Hepatocyte (in vitro differentiated cells): Measurements from ENCODE around the gene CEP126. TPM values are rescaled to one million over a fixed set of nuclear protein-coding genes. Genes with fewer than 3 reads are reported as not detected.

ENCODE experiments used
- DNase-seq: peaks from one replicate; pipeline ENCODE4 v3.0.0-alpha.2; 2016; ENCODE audit warnings: low spot score
- H2AFZ ChIP-seq: fragments of 200-600 bp; sonication (generic); 2 replicates; pipeline ENCODE4 v1.6.0; 2016; ENCODE audit warnings: antibody characterized with exemption, mild to moderate bottlenecking
- H3K27ac ChIP-seq: fragments of 200-600 bp; sonication (generic); 2 replicates; pipeline ENCODE4 v1.5.1; 2016; ENCODE audit warnings: mild to moderate bottlenecking
- H3K27me3 ChIP-seq: fragments of 200-600 bp; sonication (generic); 2 replicates; pipeline ENCODE4 v1.6.1; 2016
- H3K36me3 ChIP-seq: fragments of 200-600 bp; sonication (generic); replicated peaks from 2 replicates; pipeline ENCODE4 v1.5.1; 2016; ENCODE audit warnings: low read depth; ENCODE audit not compliant: insufficient read depth
- H3K4me1 ChIP-seq: fragments of 200-600 bp; sonication (generic); 2 replicates; pipeline ENCODE4 v1.5.1; 2016; ENCODE audit warnings: mild to moderate bottlenecking, moderate library complexity; ENCODE audit not compliant: insufficient read depth
- H3K4me2 ChIP-seq: fragments of 200-600 bp; sonication (generic); 2 replicates; pipeline ENCODE4 v1.6.0; 2016
- H3K4me3 ChIP-seq: fragments of 200-600 bp; sonication (generic); 2 replicates; pipeline ENCODE4 v1.5.1; 2016; ENCODE audit warnings: mild to moderate bottlenecking
- H3K79me2 ChIP-seq: fragments of 200-600 bp; sonication (generic); 2 replicates; pipeline ENCODE4 v1.6.0; 2017; ENCODE audit warnings: mild to moderate bottlenecking
- H3K9me2 ChIP-seq: fragments of 200-600 bp; sonication (generic); replicated peaks from 2 replicates; pipeline ENCODE4 v1.6.0; 2017; ENCODE audit warnings: mild to moderate bottlenecking; ENCODE audit not compliant: insufficient read depth
- H3K9me3 ChIP-seq: fragments of 200-600 bp; sonication (generic); 2 replicates; pipeline ENCODE4 v1.5.1; 2016; ENCODE audit warnings: low read depth, mild to moderate bottlenecking
- H4K20me1 ChIP-seq: fragments of 200-600 bp; sonication (generic); 2 replicates; pipeline ENCODE4 v1.6.0; 2016; ENCODE audit warnings: mild to moderate bottlenecking; ENCODE audit not compliant: insufficient read depth, poor library complexity, severe bottlenecking
- CTCF ChIP-seq: fragments of 200-600 bp; sonication (generic); IDR thresholded peaks from 2 replicates; pipeline ENCODE4 v1.5.1; 2016; ENCODE audit warnings: antibody characterized with exemption, mild to moderate bottlenecking; ENCODE audit not compliant: poor library complexity
- EZH2 ChIP-seq: fragments of 200-600 bp; sonication (generic); IDR thresholded peaks from 2 replicates; pipeline ENCODE4 v1.6.1; 2016; ENCODE audit warnings: antibody characterized with exemption, mild to moderate bottlenecking, borderline replicate concordance
- EZH2phosphoT487 ChIP-seq: fragments of 200-600 bp; sonication (generic); IDR thresholded peaks from one replicate; pipeline ENCODE4 v1.6.1; 2018; ENCODE audit warnings: antibody characterized with exemption, mild to moderate bottlenecking, low read depth, moderate library complexity; ENCODE audit not compliant: unreplicated experiment, severe bottlenecking
- WGBS: methylation state at CpG from one replicate; pipeline ENCODE4 v1.1.6; 2016; ENCODE audit warnings: low lambda C conversion rate; ENCODE audit errors: missing lambda C conversion rate; 5-methylcytosine and 5-hydroxymethylcytosine counted together
- polyA plus RNA-seq: library from polyadenylated mRNA; unstranded; fragments of >200 nt; fragmentation: Nextera tagmentation; extraction: Ambion mirVana; gene quantifications from 2 replicates; pipeline ENCODE4 v1.2.1, GENCODE V29; 2016
- total RNA-seq: library from RNA; depleted of rRNA; stranded (reverse); fragments of >200 nt; gene quantifications from 2 replicates; pipeline ENCODE4 v1.2.3, GENCODE V29; 2014

The CEP126 gene
- total and polyA plus RNA-seq, 2 experiments from 2014 or later = 1.8 to 2.2 TPM

- no peaks in the 10 kb centered on the region for H4K20me1 ChIP-seq
- H2AFZ ChIP-seq = no peak overlapping the region
- no peaks in the 10 kb centered on the region for H3K9me3 ChIP-seq
- no peak overlapping the region for H3K4me2 ChIP-seq
- no peaks in the 10 kb centered on the region for H3K36me3 ChIP-seq
- H3K27ac ChIP-seq = no peak overlapping the region
- 54% methylated on average over 2 of the region's 2 CpGs for WGBS
- TF ChIP-seq EZH2 (no peak), CTCF (no peak), EZH2phosphoT487 (no peak)
- no peaks in the 10 kb centered on the region for H3K27me3 ChIP-seq
- no peaks in the 10 kb centered on the region for H3K9me2 ChIP-seq
- no peak for DNase-seq
- no peaks in the 10 kb centered on the region for H3K79me2 ChIP-seq
- H3K4me1 ChIP-seq = no peaks in the 10 kb centered on the region
- H3K4me3 ChIP-seq = no peak overlapping the region
These were observed 33.2 kb upstream of the CEP126 start for GRCh38 chr11:101881586-101881985.

GRCh38 chr11:101885631-101886030 lies 29.2 kb upstream of the CEP126 start:
- no peak overlapping the region for H3K4me2 ChIP-seq
- H3K9me2 ChIP-seq = no peaks in the 10 kb centered on the region
- no peaks in the 10 kb centered on the region for H3K79me2 ChIP-seq
- TF ChIP-seq CTCF = no peak
- no peaks in the 10 kb centered on the region for H3K4me1 ChIP-seq
- 89% methylated on average over 4 of the region's 4 CpGs for WGBS
- H3K27ac ChIP-seq = no peak overlapping the region
- no peak overlapping the region for H3K4me3 ChIP-seq
- no peaks in the 10 kb centered on the region for H3K9me3 ChIP-seq
- no peak overlapping the region for H2AFZ ChIP-seq
- no peaks in the 10 kb centered on the region for H3K27me3 ChIP-seq
- no peaks in the 10 kb centered on the region for H3K36me3 ChIP-seq
- no peaks in the 10 kb centered on the region for H4K20me1 ChIP-seq
- DNase-seq = no peak

GRCh38 chr11:101889767-101890166 lies 25.0 kb upstream of the CEP126 start:
- no peaks in the 10 kb centered on the region for H3K27me3 ChIP-seq
- no peaks in the 10 kb centered on the region for H3K9me3 ChIP-seq
- no peak overlapping the region for H2AFZ ChIP-seq
- H4K20me1 ChIP-seq = no peaks in the 10 kb centered on the region
- no peaks in the 10 kb centered on the region for H3K4me1 ChIP-seq
- H3K36me3 ChIP-seq = no peaks in the 10 kb centered on the region
- H3K27ac ChIP-seq = no peak overlapping the region
- 83% methylated on average over 4 of the region's 4 CpGs for whole genome bisulfite sequencing
- no peaks in the 10 kb centered on the region for H3K9me2 ChIP-seq
- no peaks in the 10 kb centered on the region for H3K79me2 ChIP-seq
- no peak for DNase-seq
- H3K4me2 ChIP-seq = no peak overlapping the region
- no peak overlapping the region for H3K4me3 ChIP-seq
- no peak for TF ChIP-seq EZH2phosphoT487
- TF ChIP-seq EZH2 = no peak
- no peak for TF ChIP-seq CTCF

GRCh38 chr11:101894505-101894904 lies 20.3 kb upstream of the CEP126 start:
- no peaks in the 10 kb centered on the region for H3K9me3 ChIP-seq
- H3K27me3 ChIP-seq = no peaks in the 10 kb centered on the region
- H3K79me2 ChIP-seq = no peaks in the 10 kb centered on the region
- WGBS = 78% methylated on average over 1 of the region's 1 CpG
- no peaks in the 10 kb centered on the region for H4K20me1 ChIP-seq
- TF ChIP-seq EZH2 = no peak
- no peak for TF ChIP-seq EZH2phosphoT487
- TF ChIP-seq CTCF = no peak
- no peak for DNase-seq
- H2AFZ ChIP-seq = no peak overlapping the region
- H3K36me3 ChIP-seq = no peaks in the 10 kb centered on the region
- H3K4me2 ChIP-seq = no peak overlapping the region
- H3K4me1 ChIP-seq = no peaks in the 10 kb centered on the region
- H3K4me3 ChIP-seq = no peak overlapping the region
- H3K9me2 ChIP-seq = no peaks in the 10 kb centered on the region
- H3K27ac ChIP-seq = no peak overlapping the region
